A673 (cell line): ENCODE measurements around the gene SAPCD1. TPM values are rescaled to one million over a fixed set of nuclear protein-coding genes. Genes with fewer than 3 reads are reported as not detected.

Source experiments
- Bru-seq: library from RNA; stranded (reverse); fragments of 400-500 nt; gene quantifications from one replicate; lab custom pipeline; 2021; lab: Mats Ljungman, UMichigan
- BruChase-seq, 2 experiments: library from RNA; stranded (reverse); fragments of 400-500 nt; gene quantifications; one replicate each; lab custom pipeline; 2021; lab: Mats Ljungman, UMichigan
- BruUV-seq: library from RNA; stranded (reverse); fragments of 400-500 nt; replicated peaks from 2 replicates; lab custom pipeline; 2021; lab: Mats Ljungman, UMichigan
- CTCF ChIA-PET: fragments of 300-600 bp; sonication (Branson Sonifier 250); formaldehyde crosslinking; loops from one replicate; lab custom pipeline; 2022; ENCODE audit warnings: antibody characterized with exemption; lab: Charles Lee
- POLR2A ChIA-PET: fragments of 300-600 bp; sonication (Branson Sonifier 250); formaldehyde crosslinking; loops from one replicate; lab custom pipeline; 2022; ENCODE audit warnings: antibody characterized with exemption; ENCODE audit not compliant: low non-redundant PET; lab: Charles Lee
- DNase-seq: peaks from one replicate; pipeline ENCODE4 v3.0.0-alpha.2; 2015; ENCODE audit warnings: low spot score
- H3K27ac ChIP-seq: fragments of 200-600 bp; sonication (generic); 2 replicates; pipeline ENCODE4 v1.5.1; 2016; ENCODE audit warnings: mixed run types, low read depth, mild to moderate bottlenecking, mixed read lengths, antibody characterized with exemption, low read length; ENCODE audit not compliant: poor library complexity, severe bottlenecking
- H3K27me3 ChIP-seq: fragments of 200-600 bp; sonication (generic); replicated peaks from 2 replicates; pipeline ENCODE4 v1.6.1; 2017; ENCODE audit warnings: mixed run types, low read depth, mild to moderate bottlenecking, mixed read lengths, antibody characterized with exemption, low read length; ENCODE audit not compliant: insufficient read depth, poor library complexity
- H3K36me3 ChIP-seq: fragments of 200-600 bp; sonication (generic); 2 replicates; pipeline ENCODE4 v1.6.1; 2016; ENCODE audit warnings: mixed run types, mild to moderate bottlenecking, mixed read lengths, antibody characterized with exemption, low read length; ENCODE audit not compliant: insufficient read depth, poor library complexity, severe bottlenecking
- H3K4me1 ChIP-seq: fragments of 200-600 bp; sonication (generic); 2 replicates; pipeline ENCODE4 v1.6.1; 2017; ENCODE audit warnings: mixed run types, mild to moderate bottlenecking, mixed read lengths, antibody characterized with exemption, low read length; ENCODE audit not compliant: insufficient read depth, poor library complexity, severe bottlenecking
- H3K4me3 ChIP-seq: fragments of 200-600 bp; sonication (generic); 2 replicates; pipeline ENCODE4 v1.5.1; 2016; ENCODE audit warnings: low read depth, mixed run types, mild to moderate bottlenecking, mixed read lengths, low read length; ENCODE audit not compliant: poor library complexity, severe bottlenecking
- H3K9me3 ChIP-seq: fragments of 200-600 bp; sonication (generic); 2 replicates; pipeline ENCODE4 v1.6.1; 2016; ENCODE audit warnings: mixed run types, low read depth, mild to moderate bottlenecking, mixed read lengths, antibody characterized with exemption, low read length; ENCODE audit not compliant: poor library complexity, severe bottlenecking
- CTCF ChIP-seq: fragments of 300-800, 200-600 bp; sonication (generic); conservative IDR thresholded peaks from 2 replicates; pipeline ENCODE4 v1.5.1; 2017; ENCODE audit warnings: low read depth, mild to moderate bottlenecking, antibody characterized with exemption, low read length, moderate library complexity, mixed read lengths
- EZH2 ChIP-seq: fragments of 200-600 bp; sonication (generic); IDR thresholded peaks from 2 replicates; pipeline ENCODE4 v1.6.1; 2017; ENCODE audit warnings: borderline replicate concordance, low read depth, mild to moderate bottlenecking, mixed read lengths, antibody characterized with exemption, low read length; ENCODE audit not compliant: poor library complexity, severe bottlenecking
- intact Hi-C: fragments of 100-400 bp; cut with micrococcal nuclease; formaldehyde crosslinking; loops from one replicate; pipeline ENCODE4 v1.10.0; 2022; ENCODE audit not compliant: unreplicated experiment
- long read RNA-seq: library from polyadenylated mRNA; stranded (forward); transcript quantifications from one replicate; pipeline ENCODE4 v2.0.0, GENCODE V29; 2022
- total RNA-seq: library from RNA; stranded (reverse); gene quantifications from 2 replicates; pipeline ENCODE4 v1.2.3, GENCODE V29; 2021

The SAPCD1 gene
- total RNA-seq (9.9 and 19.9 TPM in 2 replicates), Bru-seq, nascent RNA (percentile 38 among the genes with signal in this experiment), BruChase-seq, experiment 1, labeled RNA remaining after a 2-hour chase (not detected), BruChase-seq, experiment 2, labeled RNA remaining after a 6-hour chase (percentile 38 among the genes with signal in this experiment)
- long read RNA-seq, partial matches to known transcripts: 0 of 4 reads
- long read RNA-seq, other reads (novel, unspliced or antisense): 1 of 4 reads

- TF ChIP-seq EZH2 (no peak), CTCF (no peak)
- Histone ChIP-seq H3K9me3 (no peaks in the 10 kb centered on the region), H3K36me3 (peaks cover 59% of the 10 kb centered on the region), H3K27me3 (no peaks in the 10 kb centered on the region), H3K4me1 (no peaks in the 10 kb centered on the region), H3K27ac (peak within 1 kb of the TSS; percentile 57), H3K4me3 (no peak within 1 kb of the TSS)
- DNase-seq: no peak
- BruUV-seq: no TSS peak
- CTCF ChIA-PET: no interaction called here
- POLR2A ChIA-PET: no interaction called here
- intact Hi-C loops: no loop called here
Observed at GRCh38 chr6:31762356-31762755, at the start of gene SAPCD1. Gene SAPCD1, plus strand, starts transcription at chr6:31762656. Its CDS starts 399 bp downstream, at chr6:31763055.

GRCh38 chr6:31713465-31713864, 49.0 kb upstream of the SAPCD1 start:
- H3K9me3 ChIP-seq: no peaks in the 10 kb centered on the region
- no TSS peak for BruUV-seq
- intact Hi-C loops: no loop called here
- no peak for DNase-seq
- no peaks in the 10 kb centered on the region for H3K4me1 ChIP-seq
- H3K27ac ChIP-seq: no peak overlapping the region
- POLR2A ChIA-PET: no interaction called here
- TF ChIP-seq CTCF (no peak), EZH2 (no peak)
- no peak overlapping the region for H3K4me3 ChIP-seq
- CTCF ChIA-PET: no interaction called here
- no peaks in the 10 kb centered on the region for H3K27me3 ChIP-seq
- no peaks in the 10 kb centered on the region for H3K36me3 ChIP-seq

GRCh38 chr6:31713991-31714684, 48.3 kb upstream of the SAPCD1 start:
- ChIA-PET CTCF (no interaction called here), POLR2A (no interaction called here)
- intact Hi-C loops: no loop called here
- H3K9me3 ChIP-seq: no peaks in the 10 kb centered on the region
- TF ChIP-seq EZH2 (no peak), CTCF (no peak)
- no peaks in the 10 kb centered on the region for H3K27me3 ChIP-seq
- no peak overlapping the region for H3K27ac ChIP-seq
- DNase-seq: no peak
- no peak overlapping the region for H3K4me3 ChIP-seq
- no peaks in the 10 kb centered on the region for H3K36me3 ChIP-seq
- H3K4me1 ChIP-seq: no peaks in the 10 kb centered on the region
- BruUV-seq: no TSS peak
